Epithelial cell of proximal tubule (primary cell): ENCODE measurements around the gene ETFB. TPM values are rescaled to one million over a fixed set of nuclear protein-coding genes. Genes with fewer than 3 reads are reported as not detected.

Experiments used
- DNase-seq: peaks from one replicate; pipeline ENCODE4 v3.0.0-alpha.2; 2011; ENCODE audit warnings: low read depth
- H3K4me3 ChIP-seq: 2 replicates; pipeline ENCODE4 v1.5.1; 2011; ENCODE audit warnings: low read depth, mild to moderate bottlenecking, low read length
- CTCF ChIP-seq: conservative IDR thresholded peaks from 2 replicates; pipeline ENCODE4 v1.5.1; 2012; ENCODE audit warnings: low read depth, mild to moderate bottlenecking, low read length
- total RNA-seq: library from RNA; depleted of rRNA; stranded (reverse); fragments of >200 nt; gene quantifications from 2 replicates; pipeline ENCODE4 v1.2.3, GENCODE V29; 2015

The ETFB gene
- total RNA-seq, 1 donor from 2014 or later, result 56.0 TPM

GRCh38 chr19:51347209-51347928 is 18.8 kb downstream of the ETFB start:
- no peak overlapping the region for H3K4me3 ChIP-seq
- DNase-seq, result no peak
- no peak for TF ChIP-seq CTCF

GRCh38 chr19:51346742-51347141 is 19.4 kb downstream of the ETFB start:
- no peak for TF ChIP-seq CTCF
- no peak for DNase-seq

DNA sequence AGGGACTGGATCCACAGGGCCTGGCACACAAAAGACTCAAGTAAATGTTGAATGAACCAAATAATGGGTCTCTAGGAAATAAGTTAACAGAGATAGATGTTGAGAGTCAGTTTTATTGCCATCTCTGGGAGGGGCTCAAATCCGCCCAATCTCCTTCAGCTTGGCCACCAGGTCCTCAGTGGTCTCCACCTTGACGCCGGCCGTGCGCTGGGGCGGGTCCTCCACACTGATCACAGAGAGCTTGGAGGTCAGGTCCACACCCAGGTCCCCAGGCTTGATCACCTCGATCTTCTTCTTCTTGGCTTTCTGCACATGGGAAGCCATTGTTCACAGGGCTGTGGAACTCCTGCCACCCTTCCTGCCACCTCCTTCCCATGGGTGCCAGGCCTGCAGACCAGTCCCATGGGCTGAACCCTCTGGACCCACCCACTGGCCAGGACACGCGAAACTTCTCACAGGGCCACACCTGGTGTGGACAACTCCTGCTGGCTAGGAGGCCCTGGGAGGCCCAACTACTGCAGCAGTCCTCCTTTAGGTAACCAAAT is 21.0 kb downstream of the ETFB start:
- no peak overlapping the region for H3K4me3 ChIP-seq
- no peak for TF ChIP-seq CTCF
- DNase-seq, result no peak

More at GRCh38 chr19:51346742-51347141, 19.4 kb downstream of the ETFB start:
- H3K4me3 ChIP-seq, result no peak overlapping the region

- no peak for TF ChIP-seq CTCF
- no peak overlapping the region for H3K4me3 ChIP-seq
- no peak for DNase-seq
Measured at GRCh38 chr19:51342631-51343569, 23.3 kb downstream of the ETFB start.

DNA sequence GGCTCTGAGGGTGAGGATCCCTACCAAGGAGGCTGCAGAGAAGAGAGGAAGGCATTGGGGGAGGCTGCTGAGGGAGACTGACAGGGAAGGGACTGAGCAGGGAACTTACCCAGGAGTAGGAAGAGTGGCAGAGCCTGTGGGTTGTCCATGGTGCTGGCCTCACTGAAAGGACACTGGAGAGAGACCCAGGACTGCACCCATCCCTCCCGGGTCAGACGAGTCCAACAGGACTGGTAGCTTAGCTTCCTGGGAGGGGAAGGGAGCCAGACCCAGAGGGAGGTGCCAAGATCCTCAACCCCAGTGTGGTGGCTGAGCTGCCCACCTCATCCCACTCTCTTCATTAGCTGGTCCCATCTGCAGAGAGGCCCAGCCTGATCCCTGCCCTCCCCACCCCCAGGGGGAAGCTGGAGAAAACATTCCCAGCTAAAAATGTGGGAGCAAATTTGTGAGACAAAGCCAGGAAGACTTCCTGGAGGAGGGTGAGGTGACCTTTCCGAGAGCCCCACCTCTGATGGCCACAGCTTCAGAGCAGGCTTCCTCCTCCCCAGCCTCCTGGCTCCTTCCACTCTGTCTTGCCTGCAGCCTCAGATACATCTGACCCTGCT is 24.1 kb downstream of the ETFB start, which contains the start of gene VSIG10L:
Gene VSIG10L, minus strand, starts transcription at position 164 of the 605 bp plus-strand sequence. Its CDS starts 15 bp downstream, at position 149.
- TF ChIP-seq CTCF, result no peak
- no peak within 1 kb of the TSS for H3K4me3 ChIP-seq
- no peak for DNase-seq

DNA sequence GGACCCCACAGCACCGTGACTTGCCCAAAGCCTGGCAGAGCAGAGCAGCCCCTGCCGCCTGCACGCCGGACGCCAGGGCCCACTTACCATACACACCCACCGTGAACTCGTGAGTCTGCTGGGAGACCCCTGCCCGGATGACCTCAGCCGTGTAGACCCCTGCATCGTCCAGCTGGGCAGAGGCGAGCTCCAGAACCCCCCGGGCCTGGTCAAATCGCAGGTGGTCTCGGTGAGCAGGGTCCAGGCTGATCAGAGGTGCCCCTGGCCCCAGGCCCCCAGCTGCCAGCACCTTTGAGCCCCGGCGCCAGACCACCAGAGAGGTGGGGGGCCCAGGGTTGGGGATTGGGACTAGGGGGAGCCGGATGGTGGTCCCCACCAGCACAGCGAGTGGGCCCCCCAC is 25.1 kb downstream of the ETFB start:
- TF ChIP-seq CTCF, result no peak
- no peak overlapping the region for H3K4me3 ChIP-seq
- DNase-seq, result no peak
